ENCODE measurements around the gene AP3B1.
"Not testable (repeated sequence)": the region's sequence is repeated elsewhere in the genome, so short reads cannot be mapped to it uniquely, and the experiment has no call there.

AP3B1 gene

GRCh38 chr5:78137290-78137689 is 157.2 kb downstream of the AP3B1 start:
- DNase-seq: no peak

- DNase-seq: no peak
These were observed 161.1 kb downstream of the AP3B1 start for GRCh38 chr5:78133423-78133822.

GRCh38 chr5:78132507-78132906 is 162.0 kb downstream of the AP3B1 start:
- no peak for DNase-seq

- DNase-seq: peak; percentile 8
These were observed 164.9 kb downstream of the AP3B1 start for GRCh38 chr5:78129597-78129996.

GRCh38 chr5:78127875-78128274 is 166.6 kb downstream of the AP3B1 start:
- no peak for DNase-seq

GRCh38 chr5:78126536-78126935 is 168.0 kb downstream of the AP3B1 start:
- DNase-seq: no peak

GRCh38 chr5:78116167-78116566 is 178.3 kb downstream of the AP3B1 start:
- DNase-seq: no peak

- DNase-seq: peak; percentile 14
These were observed 180.7 kb downstream of the AP3B1 start for GRCh38 chr5:78113689-78114264.

GRCh38 chr5:78112931-78113330 is 181.6 kb downstream of the AP3B1 start:
- peak; percentile 66 for DNase-seq

GRCh38 chr5:78109891-78110324 is 184.6 kb downstream of the AP3B1 start:
- DNase-seq: no peak

GRCh38 chr5:78108564-78108963 is 185.9 kb downstream of the AP3B1 start:
- peak; percentile 25 for DNase-seq

GRCh38 chr5:78103232-78103918 is 191.1 kb downstream of the AP3B1 start:
- peak; percentile 55 for DNase-seq

- peak; percentile 21 for DNase-seq
These were observed 192.0 kb downstream of the AP3B1 start for GRCh38 chr5:78102500-78102899.

- no peak for DNase-seq
These were observed 199.4 kb downstream of the AP3B1 start for GRCh38 chr5:78095125-78095524.

GRCh38 chr5:78090002-78090401 is 204.5 kb downstream of the AP3B1 start:
- no peak for DNase-seq

GRCh38 chr5:78078858-78079257 is 215.6 kb downstream of the AP3B1 start:
- DNase-seq: no peak

GRCh38 chr5:78077369-78078068 is 217.0 kb downstream of the AP3B1 start:
- no peak for DNase-seq

GRCh38 chr5:78076351-78076750 is 218.1 kb downstream of the AP3B1 start:
- no peak for DNase-seq

GRCh38 chr5:78075301-78075700 is 219.2 kb downstream of the AP3B1 start:
- DNase-seq: no peak

- DNase-seq: not testable (repeated sequence)
These were observed 223.8 kb downstream of the AP3B1 start for GRCh38 chr5:78070691-78071090.

- DNase-seq: not testable (repeated sequence)
These were observed 226.9 kb downstream of the AP3B1 start for GRCh38 chr5:78067581-78067980.

- not testable (repeated sequence) for DNase-seq
These were observed 227.8 kb downstream of the AP3B1 start for GRCh38 chr5:78066722-78067121.

GRCh38 chr5:78065663-78066062 is 228.8 kb downstream of the AP3B1 start:
- DNase-seq: no peak

- no peak for DNase-seq
These were observed 229.5 kb downstream of the AP3B1 start for GRCh38 chr5:78064941-78065472.
